Heart left ventricle (tissue), 13 donors: ENCODE results near the gene NEDD4L.

Experiments
- CTCF ChIP-seq, 12 donors: fragments of 200-600 bp; sonication (generic) in 4 of 12; IDR thresholded peaks; one replicate each; pipeline versions ENCODE4 v1.5.0 to v1.8.0; 2018 to 2022; ENCODE audit warnings: antibody characterized with exemption in 12 of 12, mild to moderate bottlenecking in 5 of 12
- POLR2A ChIP-seq, 2 donors: fragments of 450-650 bp; IDR thresholded peaks; one replicate each; pipeline ENCODE4 v1.6.1; 2017; ENCODE audit warnings: antibody characterized with exemption in 2 of 2, mild to moderate bottlenecking in 2 of 2, moderate library complexity in 2 of 2
- donor health status: ischemic (EF 13 %, LVEDD 7.1; RV severe dilation, severe dysfunction).
- donor health status: DM: no; HTN: yes; CAD: no.
- donor health status: DM: no; HTN: no; CAD: no.
- donor health status: ischemic (EF 25% LVEDD 6.9; RV normal size, moderate dysfunction).
- donor health status: ischemic (EF 25% LVEDD 5.7; RV mildly dilated, moderate dysfunction).
- donor health status: ischemic (EF 35%, LVEDD 5.7; RV mildly dilated, moderate dysfunction).
- donor health status: nonischemic (EF 11% LVEDD 7.7; RV severe dilation, severe dysfunction).
- donor health status: DM: yes; HTN: yes; CAD: no.
- donor health status: PGD.
- donor health status: ischemic (EF 29% LVEDD 5.4; RV normal size, mild dysfunction).
- donor health status: nonischemic (EF 23%, LVEDD 6.1; RV moderate dilation, normal function).

DNA sequence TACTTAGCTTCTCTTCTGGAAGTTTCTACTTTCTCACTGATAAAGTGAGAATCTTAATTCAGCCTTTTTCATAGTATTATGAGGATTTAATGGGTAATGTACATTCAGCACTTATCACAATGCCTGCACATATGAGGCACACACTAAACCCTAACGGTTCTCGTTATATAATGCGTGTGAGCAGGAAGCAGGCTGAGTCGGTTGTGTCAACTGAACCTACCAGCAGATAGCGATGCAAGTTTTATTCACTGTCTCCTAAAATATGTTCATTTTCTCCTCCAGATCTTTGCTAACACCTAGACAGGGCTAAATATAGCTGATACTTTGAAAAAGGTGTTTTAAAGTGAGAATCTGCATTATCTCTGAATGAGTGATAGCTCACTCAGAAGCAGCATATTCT lies 383.3 kb downstream of the NEDD4L start:
- TF ChIP-seq CTCF (IDR thresholded peaks at IDR 0.05) (no peak), POLR2A (IDR thresholded peaks at IDR 0.05) (no peak)
